ENCODE data around the gene PDCD11.

DNA sequence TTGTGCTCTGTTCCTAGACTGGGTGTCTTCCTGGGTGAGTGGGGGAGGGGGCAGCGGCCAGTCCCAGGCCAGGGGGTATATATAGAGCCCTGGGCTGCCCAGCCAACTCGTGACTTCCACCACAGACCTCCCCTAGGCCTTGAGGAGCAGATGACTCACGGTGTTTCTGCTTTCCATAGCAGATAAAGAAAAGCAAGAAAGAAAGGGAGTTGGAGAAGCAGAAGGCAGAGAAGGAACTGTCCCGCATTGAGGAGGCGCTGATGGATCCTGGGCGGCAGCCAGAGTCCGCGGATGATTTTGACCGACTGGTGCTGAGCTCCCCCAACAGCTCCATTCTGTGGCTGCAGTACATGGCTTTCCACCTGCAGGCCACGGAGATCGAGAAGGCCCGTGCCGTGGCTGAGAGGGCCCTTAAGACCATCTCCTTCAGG, 45.6 kb downstream of the PDCD11 start:
- no peak for TF ChIP-seq EZH2 (IDR thresholded peaks at IDR 0.05; ENCODE audit: low read length, missing control alignments)
- TF ChIP-seq CTCF (conservative IDR thresholded peaks at IDR 0.05 in 1 of 2, IDR thresholded peaks at IDR 0.05 in 1 of 2; ENCODE audit: low read depth in 1 of 2, low read length in 2 of 2) = no peak
